NCI-H2171 (cell line): Measurements from ENCODE around the gene DDX11.
"Not testable (repeated sequence)": the region's sequence is repeated elsewhere in the genome, so short reads cannot be mapped to it uniquely, and the experiment has no call there.

ENCODE experiments used
- DNase-seq: peaks from one replicate; lab custom pipeline; 2025; lab: John Stamatoyannopoulos, UW

The DDX11 gene

DNA sequence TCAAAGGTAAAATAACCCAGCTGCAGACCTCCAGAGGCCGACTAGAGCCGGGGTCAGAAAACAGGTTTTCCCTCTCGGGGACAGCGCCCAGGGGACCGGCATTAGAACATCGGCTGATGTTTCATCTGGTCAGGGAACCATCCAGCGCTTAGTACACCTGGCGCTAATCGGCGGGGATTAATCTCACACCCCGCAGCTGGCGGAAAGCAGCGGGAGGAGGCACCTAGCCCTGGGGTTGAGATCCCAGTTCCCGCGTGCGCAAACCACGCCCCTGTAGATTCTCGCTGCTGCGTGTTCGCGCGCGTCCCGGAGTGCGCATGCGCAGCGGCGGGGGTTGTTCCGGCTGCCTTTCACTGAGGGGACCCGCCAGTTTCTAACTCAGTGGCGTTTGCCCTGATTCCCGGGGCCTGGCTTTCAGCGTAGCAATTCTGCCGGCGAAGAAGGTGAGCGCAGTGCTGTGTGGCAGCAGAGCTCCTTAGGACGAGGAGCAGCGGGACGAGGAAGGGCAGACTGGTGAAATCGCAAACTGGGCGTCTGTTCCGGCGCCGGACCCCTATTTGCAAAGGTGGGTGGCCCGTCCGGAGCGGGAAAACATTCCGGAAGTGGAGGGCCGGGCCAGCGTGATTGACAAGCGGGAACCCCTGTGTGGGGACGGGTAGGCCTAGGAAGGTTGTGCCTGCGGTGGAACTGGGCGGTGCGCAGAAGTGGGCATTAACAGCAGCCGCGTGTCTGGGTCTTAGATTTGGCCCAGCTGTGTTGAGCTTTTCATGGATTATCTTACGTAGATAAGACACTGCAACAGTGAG is at the start of gene DDX11:
Gene DDX11 (plus strand): TSS at position 334 of the 806 bp plus-strand sequence. CDS start 4,534 bp downstream, outside the sequence.
- DNase-seq: peak; percentile 78

DNA sequence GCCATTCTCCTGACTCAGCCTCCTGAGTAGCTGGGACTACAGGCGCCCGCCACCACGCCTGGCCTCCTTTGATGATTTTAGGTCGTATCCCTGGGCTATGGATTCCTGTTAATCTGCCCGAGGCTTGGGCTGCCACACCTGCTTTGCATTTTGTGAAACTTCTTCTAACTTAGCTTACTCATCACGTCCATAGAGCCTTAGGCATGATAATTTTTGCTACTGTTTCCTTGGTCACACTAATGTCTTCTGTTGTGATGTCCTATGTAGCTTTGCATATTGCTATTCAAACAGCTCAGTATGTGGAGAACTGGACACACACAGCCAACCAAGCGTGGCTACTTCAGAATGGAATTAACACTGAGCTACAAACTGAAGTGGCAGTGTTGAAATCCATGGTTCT is 47.5 kb upstream of the DDX11 start:
- no peak for DNase-seq

DNA sequence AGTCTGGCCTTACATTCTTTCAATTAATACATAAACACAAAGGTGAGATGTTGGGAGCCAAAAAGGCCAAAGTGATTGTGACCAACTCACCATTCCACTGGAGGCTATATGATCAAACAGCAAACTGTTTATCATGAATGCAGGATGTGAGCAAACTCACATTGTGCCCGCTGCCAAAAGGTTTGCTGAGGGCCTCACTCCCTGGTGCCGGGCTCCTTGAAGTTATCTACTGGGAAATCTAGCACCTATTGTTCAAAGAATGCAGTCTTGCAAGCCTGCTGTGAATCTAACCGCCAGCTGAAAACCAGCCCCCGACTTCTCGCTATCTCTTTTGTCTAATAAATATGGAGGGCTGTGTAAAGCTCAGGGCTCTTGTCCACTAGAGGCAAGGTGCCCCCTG is 46.7 kb upstream of the DDX11 start:
- DNase-seq: not testable (repeated sequence)

DNA sequence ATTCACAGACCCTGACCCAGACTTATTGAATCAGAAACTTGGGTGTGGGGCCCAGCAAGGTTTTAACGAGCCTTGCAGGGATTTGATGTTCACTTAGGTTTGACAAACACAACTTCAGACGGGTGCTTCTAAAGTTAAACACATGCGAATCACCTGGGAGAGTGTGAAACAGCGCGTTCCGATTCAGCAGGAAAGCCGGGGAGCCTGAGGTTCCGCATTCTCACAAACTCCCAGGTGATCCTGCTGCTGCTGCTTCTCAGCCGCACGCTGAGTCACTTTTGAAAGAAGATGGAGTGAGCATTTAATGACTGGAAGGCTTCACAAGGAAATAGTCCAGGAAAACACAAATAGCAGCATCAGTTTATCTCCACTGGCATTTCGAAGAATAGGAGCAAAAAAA is 44.2 kb upstream of the DDX11 start:
- DNase-seq: no peak

DNA sequence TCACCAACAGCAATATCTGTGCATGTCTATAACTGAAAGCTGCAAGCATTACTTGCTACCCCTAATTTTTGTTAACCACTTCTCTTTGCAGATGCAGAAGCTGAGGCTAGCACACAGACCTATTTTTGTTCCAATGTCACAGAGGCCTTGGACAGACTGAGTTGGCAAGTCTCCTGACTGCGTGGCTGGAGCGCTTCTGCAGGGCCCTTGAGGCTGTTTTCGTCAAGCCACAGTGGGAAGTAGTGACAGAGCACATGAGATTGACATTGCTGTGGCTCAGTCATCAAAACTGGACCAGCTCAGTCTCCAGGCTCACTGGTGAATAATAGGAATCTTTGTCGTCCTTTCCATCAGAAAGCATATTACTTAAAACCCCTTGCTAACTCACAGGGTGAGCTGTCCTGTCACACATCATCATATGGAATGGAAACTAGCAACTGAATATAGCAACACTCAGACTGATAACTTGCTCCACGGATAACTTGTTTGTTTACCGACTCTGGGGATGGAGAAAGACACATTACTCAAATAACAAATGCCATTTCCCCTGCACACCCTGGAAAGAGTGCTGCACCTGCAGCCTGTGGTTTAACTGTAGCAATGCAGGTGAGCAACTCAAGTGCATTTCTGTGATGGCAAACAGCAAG is 43.6 kb upstream of the DDX11 start:
- no peak for DNase-seq

DNA sequence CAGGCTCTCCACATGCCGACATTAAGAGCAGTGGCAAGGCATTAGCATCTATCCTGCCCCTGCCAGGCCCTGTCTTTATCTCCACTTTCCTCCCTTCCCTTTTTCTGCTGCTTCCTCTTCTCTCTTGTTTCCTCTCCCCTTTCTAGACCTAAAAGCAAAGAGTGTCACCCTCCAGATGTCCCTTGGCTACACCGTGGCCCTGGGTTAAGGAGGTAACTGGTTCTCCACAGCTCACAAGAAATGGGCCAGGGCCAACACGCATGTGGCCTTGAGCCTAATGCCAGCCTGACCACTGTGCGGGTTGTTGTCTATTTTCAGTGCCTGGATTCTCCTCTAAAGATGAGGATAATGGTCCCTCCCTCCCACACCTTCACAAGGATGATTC is 41.7 kb upstream of the DDX11 start:
- no peak for DNase-seq

DNA sequence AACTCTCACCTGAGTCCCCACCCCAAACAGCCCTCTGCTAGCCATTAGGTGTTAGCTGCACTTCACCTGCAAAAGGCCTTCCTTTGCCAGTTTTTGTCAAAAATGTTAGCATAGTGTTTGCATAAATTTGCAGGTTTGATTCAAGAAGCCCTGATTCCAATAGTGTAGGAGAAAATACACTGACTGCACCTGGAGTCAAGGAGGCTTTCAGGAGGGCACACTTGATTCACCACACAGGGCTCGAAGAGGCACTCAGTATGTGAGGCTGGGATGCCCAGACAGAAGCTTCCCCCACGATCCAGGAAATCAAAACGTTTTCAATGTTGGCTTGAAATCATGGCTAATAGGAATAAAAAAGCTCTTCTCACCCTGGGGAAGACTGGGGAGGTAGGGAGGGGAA is 40.5 kb upstream of the DDX11 start:
- DNase-seq: no peak

DNA sequence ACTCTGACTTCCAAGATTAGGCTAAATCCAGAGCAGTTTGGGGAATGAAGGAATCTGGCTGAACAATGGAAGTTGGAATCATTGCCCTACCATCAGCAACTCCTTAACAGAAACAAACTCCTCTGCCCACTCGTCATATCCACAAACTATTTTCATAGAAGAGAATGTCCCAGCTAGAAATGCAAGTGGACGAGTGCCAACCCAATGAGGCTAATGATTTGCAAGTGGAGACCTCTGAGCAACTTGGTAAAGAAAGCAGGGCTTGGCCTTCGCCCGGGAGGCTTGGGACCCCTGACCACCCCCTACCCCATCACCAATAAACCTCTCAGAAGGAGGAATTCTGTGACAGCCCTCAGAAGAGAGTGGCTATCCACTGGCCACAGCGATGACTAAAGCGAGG is 40.0 kb upstream of the DDX11 start:
- DNase-seq: no peak

DNA sequence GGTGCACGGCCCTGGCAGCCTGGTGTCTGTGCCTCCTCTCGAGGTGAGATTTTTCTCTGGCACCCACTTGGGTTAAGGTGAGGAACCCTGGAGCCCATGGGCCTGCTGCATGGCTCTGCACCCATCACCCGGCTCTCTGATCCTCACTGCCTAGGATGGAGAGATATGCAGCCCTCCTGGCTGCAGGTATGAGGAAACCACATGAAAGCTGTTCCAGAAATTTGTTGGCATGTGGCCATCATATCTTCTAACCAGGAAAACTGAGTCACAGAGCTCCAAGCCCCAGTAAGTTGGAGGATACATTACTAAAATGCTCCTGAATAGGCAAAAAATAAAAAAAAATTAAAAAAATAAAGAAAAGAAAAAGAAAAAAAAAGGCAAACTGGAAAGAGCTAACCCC is 39.3 kb upstream of the DDX11 start:
- DNase-seq: no peak

DNA sequence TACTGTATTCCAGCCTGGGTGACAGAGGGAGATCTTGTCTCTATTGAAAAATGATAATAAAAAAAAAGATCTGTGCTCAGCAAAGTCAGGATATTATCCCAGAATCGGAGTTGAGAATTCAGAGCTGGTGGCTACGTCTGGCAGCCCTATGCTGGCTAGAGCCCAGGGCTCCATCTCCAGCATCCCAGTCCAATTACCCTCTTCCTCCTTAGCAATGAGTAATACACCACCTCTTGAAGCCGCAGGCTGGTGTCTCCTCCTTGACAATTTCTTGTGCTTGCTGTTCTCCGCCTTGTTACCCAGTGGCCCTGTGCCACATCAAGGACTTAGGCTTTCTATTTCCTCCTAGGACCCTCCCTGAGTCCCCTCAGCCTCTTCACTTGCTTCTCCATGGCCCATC is 38.4 kb upstream of the DDX11 start:
- no peak for DNase-seq

DNA sequence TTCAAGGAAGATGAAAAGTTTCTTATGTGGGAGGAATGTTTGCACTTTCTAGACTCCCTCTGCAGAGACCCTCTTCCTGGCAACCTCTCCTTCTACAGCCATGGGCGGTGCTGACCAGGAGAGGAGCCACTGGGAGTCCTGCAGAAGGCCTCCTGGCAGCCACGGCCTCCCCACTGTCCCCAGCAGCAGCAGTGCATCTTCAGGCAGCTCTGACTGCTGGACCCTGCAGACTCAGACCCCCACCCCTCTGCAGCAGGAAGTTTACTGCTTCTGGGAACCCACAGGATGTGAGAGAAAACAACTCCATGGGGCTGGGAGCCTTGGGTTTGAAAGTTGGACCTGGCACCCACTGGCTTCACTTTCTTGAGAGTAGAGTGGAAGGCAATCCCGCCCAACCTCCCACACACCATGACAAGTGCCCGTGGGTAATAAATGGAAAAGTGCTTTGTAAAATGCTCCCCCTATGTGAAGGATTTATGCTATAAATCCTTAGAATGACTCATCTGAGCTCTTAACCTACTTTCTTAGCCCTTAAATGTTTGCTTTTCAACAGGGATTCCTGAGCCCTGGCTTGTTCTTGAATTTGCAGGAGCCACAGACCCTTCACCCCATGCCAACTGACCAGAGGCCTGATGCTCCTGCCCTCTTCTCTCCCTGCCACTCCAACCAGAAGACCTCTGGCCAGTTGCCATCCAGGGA is 37.5 kb upstream of the DDX11 start:
- DNase-seq: no peak

DNA sequence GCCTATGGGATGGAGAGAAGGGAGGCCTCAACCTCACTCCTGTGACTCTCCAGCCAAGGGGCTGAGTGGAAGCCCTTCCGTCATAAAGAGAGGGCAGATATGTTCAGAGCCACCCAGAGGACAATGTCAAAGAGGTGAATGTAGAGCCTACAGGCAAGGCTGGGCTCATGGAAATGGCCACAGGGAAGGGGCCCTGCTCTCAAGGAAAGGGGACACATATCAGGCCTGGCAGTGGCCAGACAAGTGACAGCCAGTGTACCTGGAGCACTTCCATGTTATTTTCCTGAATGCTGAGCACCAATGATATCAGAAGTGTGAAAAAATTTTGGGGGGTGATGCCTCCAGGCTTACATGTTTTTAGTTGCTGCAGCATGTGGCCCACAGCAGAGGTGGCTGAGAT is 36.6 kb upstream of the DDX11 start:
- no peak for DNase-seq

DNA sequence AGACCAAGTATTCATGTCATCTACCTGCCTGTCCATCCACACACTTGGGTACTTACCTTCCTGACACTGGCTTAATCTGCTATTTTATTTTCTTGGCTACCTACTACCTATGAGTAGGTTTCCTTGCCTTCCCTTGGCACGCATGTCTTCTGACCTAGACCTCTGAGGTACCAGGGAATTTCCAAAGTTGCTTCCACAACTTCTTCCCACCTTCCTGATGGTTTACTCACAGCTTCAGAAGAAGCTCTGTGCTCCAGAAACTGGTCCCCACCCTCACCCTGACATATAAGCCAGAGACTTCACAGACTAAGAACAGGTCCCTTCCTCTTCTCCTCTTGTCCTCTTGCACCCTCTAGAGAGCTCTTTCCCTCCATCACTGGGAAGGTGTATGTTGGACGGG is 35.7 kb upstream of the DDX11 start:
- no peak for DNase-seq

DNA sequence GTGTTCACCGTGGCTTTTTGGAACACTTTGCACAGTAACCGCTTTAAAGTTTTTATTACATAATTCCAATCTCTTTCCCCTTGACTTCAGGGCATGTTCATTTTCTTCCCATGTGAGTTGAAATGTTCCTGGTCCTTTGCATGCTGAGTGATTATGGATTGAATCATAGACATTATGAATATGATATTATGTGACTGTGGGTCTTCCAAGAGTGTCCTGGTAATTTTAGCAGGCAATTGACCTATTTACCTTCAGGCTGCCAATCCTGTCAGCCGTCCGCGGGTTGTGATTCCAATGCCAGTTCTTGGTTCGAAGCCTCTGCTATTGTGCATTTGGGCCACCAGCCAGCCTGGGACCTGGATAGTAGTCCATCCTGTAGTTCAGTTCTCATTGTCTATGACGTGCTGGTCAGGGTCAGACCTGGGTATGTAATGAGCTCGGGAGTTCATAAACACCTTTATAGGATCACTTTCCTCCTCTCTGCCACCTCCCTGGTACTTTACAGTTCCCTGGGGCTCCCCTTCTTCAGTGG is 32.6 kb upstream of the DDX11 start:
- no peak for DNase-seq

DNA sequence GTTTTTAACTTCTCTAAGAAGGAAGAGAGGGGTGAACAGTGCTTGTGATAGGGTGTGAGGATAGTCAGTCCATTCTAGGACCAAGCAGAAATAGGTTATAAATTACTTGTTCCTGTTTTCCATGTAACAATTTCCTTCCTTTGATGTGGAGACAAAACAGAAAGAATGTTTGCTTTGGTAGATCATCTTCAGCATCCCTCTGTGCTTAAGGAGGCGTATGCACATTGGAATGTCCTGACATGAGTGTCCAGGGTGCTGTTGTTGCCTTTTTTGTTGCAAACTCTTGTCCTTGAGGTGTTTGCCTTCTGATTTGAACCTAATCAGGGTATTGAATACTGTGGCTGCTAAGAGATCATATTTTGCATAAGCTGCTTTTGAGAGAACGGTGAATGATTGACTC is 23.5 kb upstream of the DDX11 start:
- not testable (repeated sequence) for DNase-seq

DNA sequence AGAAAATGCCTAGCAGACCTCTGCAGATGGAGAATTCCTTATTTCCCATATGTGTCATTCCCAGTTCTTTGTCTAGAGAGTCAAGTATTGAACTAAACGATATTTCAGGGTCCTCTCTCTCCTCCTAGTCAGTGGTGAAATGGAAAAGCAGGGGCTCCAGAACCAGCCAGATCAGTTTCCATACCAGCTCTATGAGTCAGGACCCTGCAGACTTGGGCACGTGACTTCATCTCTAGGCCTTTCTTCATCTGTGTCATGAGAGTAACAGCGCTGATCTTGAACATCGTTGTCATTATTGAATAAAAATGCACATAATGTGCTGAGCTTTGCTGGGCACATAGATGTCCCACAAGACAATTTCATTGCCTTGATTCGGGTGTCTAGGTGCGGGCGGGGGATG is 23.1 kb upstream of the DDX11 start:
- DNase-seq: not testable (repeated sequence)

DNA sequence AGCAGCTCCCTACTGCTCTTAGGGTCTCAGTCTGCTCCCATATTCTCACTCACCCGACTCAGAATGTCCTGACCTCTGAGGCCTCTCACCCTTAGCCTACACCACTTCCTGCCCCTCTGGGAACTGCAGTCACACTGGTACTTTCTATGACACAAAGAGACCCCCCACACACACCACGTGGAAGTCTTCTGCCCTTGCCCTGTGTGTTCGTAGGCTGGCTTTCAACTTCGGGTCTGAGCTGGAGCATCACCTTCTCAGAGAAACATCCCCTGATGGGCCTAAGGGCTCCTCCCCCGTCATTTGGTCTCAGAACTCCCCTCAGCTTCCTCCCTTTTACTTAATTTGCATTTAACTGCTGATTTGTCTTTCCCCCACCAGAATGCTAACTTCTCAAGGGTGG is 22.0 kb upstream of the DDX11 start:
- not testable (repeated sequence) for DNase-seq

DNA sequence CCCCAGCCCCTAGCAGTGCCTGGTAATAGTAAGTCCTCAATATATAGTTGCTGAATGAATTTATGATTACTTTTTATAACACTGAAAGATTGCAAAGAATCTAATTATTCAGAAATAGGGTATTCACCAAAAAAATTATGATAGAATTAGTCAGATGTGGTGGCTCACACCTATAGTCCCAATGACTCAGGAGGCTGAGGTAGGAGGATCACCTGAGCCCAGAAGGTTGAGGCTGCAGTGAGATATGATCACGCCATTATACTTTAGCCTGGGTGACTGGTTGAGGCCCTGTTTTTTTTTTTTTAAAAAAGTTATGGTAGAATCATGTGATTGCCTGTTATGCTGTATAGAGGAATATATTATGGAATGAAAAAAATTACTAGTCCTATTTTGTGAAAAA is 21.5 kb upstream of the DDX11 start:
- not testable (repeated sequence) for DNase-seq

DNA sequence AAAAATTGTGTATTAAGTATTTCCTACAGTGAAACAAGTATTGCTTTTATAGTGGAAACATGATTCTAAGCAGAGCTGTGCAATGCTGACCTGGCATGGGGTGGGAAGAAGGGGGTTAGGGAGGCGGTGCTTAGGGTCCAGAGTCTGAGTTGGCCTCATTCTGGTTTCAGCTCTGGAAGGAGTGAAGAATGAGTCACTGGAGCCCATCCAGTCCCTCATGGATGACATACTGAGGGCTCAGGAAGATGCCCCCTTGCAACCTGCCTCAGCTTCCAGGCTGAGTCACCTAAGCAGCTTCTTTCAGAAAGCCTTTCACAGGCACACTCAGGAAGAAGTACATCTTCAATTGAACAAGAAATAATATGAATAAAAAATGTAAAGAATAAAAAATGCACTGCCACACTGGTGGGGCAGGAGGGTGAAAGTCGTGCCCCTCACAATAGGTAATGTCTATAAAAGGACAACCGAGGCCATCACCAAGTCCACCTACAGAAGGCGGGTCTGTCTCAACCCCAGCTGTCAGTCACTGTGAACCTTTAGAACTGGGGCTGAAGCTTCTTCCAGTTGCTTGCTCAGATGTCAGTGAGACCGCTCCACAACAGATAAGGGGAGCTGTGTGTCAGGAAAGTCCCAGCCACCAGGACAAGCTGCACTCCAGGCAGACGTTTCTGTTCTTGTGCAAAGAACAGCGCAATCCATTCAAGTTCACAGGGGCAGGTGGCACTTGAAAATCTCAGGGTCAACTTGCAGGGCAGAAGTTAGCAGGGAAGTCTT is 20.8 kb upstream of the DDX11 start:
- DNase-seq: not testable (repeated sequence)

DNA sequence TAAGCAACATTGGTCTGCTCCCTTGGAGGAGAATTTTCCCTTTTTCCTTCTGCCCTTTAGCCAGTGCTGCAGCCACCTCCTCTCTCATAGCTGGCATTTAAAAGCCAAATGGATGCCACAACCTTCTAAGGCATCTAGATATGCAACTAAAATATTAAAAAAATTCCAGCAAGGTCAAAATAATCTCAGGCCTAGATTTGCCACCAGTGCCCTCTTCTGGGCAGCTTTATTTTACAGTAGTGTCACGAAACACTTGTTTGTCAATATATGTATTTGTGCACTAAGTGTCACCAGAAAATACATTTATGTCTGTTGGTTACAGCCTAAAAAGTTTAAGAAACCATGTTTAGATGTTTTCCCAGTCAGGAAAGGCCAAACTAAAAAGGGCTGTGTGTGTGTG is 19.7 kb upstream of the DDX11 start:
- DNase-seq: not testable (repeated sequence)

DNA sequence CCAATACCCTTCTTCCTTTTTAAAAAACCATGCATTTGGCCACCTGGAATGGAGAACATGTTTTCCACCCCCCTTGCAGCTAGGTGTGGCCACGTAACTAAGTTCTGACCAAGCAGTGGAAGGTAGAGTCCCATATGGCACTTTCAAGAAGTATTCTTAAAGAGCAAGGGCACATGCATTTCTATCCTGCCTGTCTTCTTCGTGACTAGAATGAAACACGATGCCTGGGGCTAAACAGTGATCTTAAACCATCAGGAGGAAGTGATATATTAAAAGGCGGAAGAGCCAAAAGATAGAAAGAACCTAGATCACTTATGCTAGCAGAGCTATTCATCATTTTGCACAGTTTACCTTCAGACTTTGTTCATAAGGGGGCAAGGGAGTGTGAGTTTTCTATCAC is 16.0 kb upstream of the DDX11 start:
- no peak for DNase-seq

DNA sequence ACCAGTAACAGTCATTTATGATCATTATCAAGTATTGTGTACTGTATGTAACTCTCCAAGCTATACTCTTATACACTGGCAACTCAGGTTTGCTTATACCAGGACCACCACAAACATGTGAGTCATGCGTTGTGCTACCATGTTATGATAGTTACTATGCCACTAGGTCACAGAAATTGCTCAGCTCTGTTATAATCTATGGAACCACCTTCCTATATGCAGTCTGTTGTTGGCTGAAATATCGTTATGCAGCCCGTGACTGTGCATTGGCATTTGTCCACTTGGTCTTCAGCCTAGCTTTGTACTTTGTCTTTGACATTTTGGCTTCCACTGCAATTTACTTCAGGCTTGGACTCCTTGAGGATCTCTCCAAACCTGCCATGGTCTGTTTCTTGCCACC is 7.5 kb upstream of the DDX11 start:
- not testable (repeated sequence) for DNase-seq
